NCI-H2029 treated with DMSO at 0.1 percent for 48 hours (cell line): ENCODE results near the gene COA3.

ENCODE experiments used
- DNase-seq: peaks from one replicate; lab custom pipeline; 2025; lab: John Stamatoyannopoulos, UW

Gene COA3

DNA sequence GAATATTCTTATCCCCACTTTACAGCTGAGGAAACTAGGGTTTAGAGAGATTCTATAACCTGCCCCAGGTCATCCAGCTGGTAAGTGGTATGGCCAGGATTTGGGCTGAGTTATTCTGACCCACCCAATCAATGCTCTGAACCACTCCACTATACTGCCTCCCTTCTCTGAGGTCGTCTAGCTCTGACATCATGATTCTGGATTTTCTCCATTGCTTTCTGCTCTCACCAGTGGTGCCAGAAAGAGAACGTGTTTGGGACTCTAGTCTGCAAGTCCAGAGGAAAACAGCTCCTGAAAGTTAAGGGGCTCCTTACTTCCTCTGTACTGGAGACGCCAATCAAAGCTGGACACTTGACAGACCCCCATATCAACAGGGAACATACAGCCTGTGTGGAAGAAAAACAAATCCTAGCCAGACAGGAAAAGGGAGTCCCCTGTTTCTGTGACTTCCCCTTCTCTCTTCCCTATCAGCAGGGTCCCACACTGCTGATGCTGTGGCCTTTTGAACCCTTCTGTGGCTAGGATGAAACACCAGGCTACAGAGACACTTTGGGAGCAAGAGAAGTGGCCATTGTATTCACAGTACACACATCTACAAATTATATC, 47.7 kb downstream of the COA3 start:
- DNase-seq = no peak

DNA sequence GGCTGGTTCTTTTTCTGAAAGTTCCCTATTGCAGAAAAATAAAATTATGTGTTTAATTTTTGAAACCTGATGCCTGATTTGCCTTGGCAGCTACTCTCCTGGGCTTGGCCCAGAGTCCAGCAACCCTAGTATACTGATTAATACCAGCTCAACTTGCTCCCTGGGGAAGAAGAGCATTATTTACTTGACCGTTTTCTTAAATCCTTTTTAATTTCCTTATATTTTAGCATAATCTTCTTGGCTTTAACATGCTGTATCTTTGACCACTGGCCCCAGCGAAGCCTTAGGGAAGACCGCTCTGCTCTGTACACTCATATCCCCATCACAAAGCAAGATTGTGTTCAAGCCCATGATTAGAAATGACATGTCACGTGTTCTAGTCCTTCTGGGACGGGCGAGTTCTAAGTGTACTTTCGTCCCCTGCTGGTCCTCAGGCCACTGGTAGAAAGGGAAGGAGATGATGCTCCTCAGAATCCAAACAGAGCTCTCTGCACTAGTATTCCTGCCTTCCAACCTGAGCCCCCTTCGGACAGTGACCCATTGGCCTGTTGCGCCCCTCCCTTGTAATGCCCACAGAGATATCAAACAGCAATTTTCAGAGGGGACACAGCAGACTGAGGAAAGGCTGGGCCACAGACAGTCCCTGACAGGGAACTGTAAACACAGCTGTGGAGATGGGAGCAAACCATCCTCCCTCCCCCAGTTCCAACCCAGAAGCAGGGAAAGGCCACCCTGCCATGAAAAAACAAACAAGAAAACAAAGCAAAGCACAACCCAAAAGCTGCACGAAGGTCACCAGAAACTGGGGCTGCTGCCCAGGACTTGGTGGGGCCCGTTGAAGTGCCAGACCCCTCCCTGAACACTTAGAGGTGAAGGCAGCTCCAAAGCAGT, 49.4 kb downstream of the COA3 start:
- DNase-seq = no peak

DNA sequence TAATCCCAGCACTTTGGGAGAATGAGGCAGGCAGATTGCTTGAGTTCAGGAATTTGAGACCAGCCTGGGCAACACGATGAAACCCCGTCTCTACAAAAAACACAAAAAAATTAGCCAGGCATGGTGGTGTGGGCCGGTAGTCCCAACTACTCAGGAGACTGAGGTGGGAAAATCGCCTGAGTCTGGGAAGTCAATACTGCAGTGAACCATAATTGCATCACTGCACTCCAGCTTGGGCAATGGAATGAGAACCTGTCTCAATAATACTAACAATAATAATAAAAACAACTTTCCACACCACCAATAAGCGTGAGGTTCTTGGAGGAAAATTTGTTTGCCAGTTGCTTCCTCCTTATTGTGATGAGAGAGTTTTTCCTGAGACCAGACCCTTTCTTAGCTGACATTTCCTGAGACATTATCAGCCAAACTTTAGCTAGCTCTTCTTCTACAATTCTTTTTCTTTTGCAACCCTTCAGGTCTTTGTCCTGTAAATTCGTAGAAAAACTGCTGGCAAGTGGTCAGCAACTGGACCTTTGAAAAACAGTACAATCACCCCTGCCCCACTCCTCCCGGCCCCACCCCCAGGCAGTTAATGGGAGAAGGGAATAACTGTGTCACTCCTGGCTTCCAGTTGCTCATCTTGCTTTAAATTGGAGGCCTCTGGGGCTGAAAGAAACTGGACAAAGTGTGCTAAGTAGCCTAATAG, 50.1 kb downstream of the COA3 start:
- no peak for DNase-seq
